K562 (cell line): ENCODE results near the gene MYO5C. TPM values are rescaled to one million over a fixed set of nuclear protein-coding genes. Genes with fewer than 3 reads are reported as not detected.

Experiments used
- ATAC-seq: fragments of 200-7000 bp; cut with Tn5 transposase; 3 replicates; pipeline ENCODE4 v1.9.1; 2020; ENCODE audit warnings: moderate library complexity
- BruUV-seq: library from RNA; stranded (reverse); fragments of 400-500 nt; replicated peaks from 2 replicates; lab custom pipeline; 2021; lab: Mats Ljungman, UMichigan
- CTCF ChIA-PET: fragments of 300-600 bp; formaldehyde crosslinking; extraction: SDS; loops from one replicate; lab custom pipeline; 2021; ENCODE audit warnings: low intra/inter-chr PET ratio; lab: Yijun Ruan, JAX
- POLR2A ChIA-PET: fragments of 300-600, 350-650 bp; sonication (Branson Sonifier 250); formaldehyde crosslinking; extraction: SDS; loops from one replicate; lab custom pipeline; 2021; ENCODE audit warnings: antibody characterized with exemption, inconsistent platforms; lab: Yijun Ruan, JAX
- DNase-seq, 4 experiments: peaks; one replicate each; pipeline versions ENCODE4 v3.0.0 to v3.0.0-alpha.2; 2011 to 2018; ENCODE audit warnings: low spot score in 3 of 4, mixed read lengths in 3 of 4; ENCODE audit errors: extremely low read depth in 1 of 4
- FAIRE-seq: peaks from 2 replicates; lab custom pipeline; 2011; peaks lifted over from hg19 to GRCh38; lab: Jason Lieb, UNC
- H2AFZ ChIP-seq: 2 replicates; pipeline ENCODE4 v1.6.0; 2011; ENCODE audit warnings: low read depth, low read length, control low read depth, inconsistent platforms
- H3K27ac ChIP-seq: fragments of 200-600 bp; 3 replicates; pipeline ENCODE4 v1.8.0; 2011; ENCODE audit warnings: low read depth, mild to moderate bottlenecking, control low read depth, inconsistent platforms, low read length, moderate library complexity, mixed read lengths; ENCODE audit errors: extremely low read depth
- H3K27me3 ChIP-seq, 2 experiments: fragments of 300-600 bp in 1 of 2; 2 replicates in 1 of 2; 3 replicates in 1 of 2; pipeline versions ENCODE4 v1.6.0 to v1.8.0; 2011; ENCODE audit warnings: inconsistent platforms in 2 of 2, low read length in 2 of 2, mild to moderate bottlenecking in 1 of 2, mixed read lengths in 1 of 2, moderate library complexity in 1 of 2; ENCODE audit not compliant: control insufficient read depth in 2 of 2, insufficient read depth in 2 of 2
- H3K36me3 ChIP-seq: fragments of 300-600 bp; 3 replicates; pipeline ENCODE4 v1.8.0; 2011; ENCODE audit warnings: mild to moderate bottlenecking, low read length, inconsistent platforms; ENCODE audit not compliant: control insufficient read depth, insufficient read depth
- H3K4me1 ChIP-seq, 2 experiments: fragments of 200-600 bp in 1 of 2; replicated peaks in 1 of 2; 2 replicates in 1 of 2; 3 replicates in 1 of 2; pipeline versions ENCODE4 v1.5.1 to v1.8.0; 2011; ENCODE audit warnings: inconsistent platforms in 2 of 2, low read length in 2 of 2, mild to moderate bottlenecking in 1 of 2, mixed read lengths in 1 of 2, moderate library complexity in 1 of 2; ENCODE audit not compliant: control insufficient read depth in 2 of 2, insufficient read depth in 2 of 2
- H3K4me2 ChIP-seq: 2 replicates; pipeline ENCODE4 v1.6.1; 2011; ENCODE audit warnings: low read length, control low read depth, inconsistent platforms, mixed read lengths; ENCODE audit not compliant: insufficient read depth
- H3K4me3 ChIP-seq: fragments of 200-600 bp; sonication (generic), shearing (Covaris generic); 2 replicates; pipeline ENCODE4 v1.5.1; 2016; ENCODE audit warnings: control low read depth, inconsistent platforms
- H3K79me2 ChIP-seq: fragments of 200-600 bp; 3 replicates; pipeline ENCODE4 v1.8.0; 2011; ENCODE audit warnings: low read length, inconsistent platforms; ENCODE audit not compliant: control insufficient read depth, insufficient read depth
- H3K9ac ChIP-seq, 2 experiments: 2 replicates each; pipeline versions ENCODE4 v1.6.0 to v1.6.1; 2011; ENCODE audit warnings: low read depth in 2 of 2, low read length in 2 of 2, control low read depth in 1 of 2, inconsistent platforms in 1 of 2, mild to moderate bottlenecking in 1 of 2, mixed read lengths in 1 of 2; ENCODE audit not compliant: insufficient read depth in 1 of 2
- H3K9me1 ChIP-seq: one replicate; pipeline ENCODE4 v1.6.0; 2011; ENCODE audit warnings: inconsistent platforms, mild to moderate bottlenecking, low read length, moderate library complexity; ENCODE audit not compliant: control insufficient read depth, insufficient read depth
- H3K9me3 ChIP-seq: replicated peaks from 2 replicates; pipeline ENCODE4 v1.5.1; 2011; ENCODE audit warnings: low read depth, low read length, inconsistent platforms; ENCODE audit not compliant: control insufficient read depth, insufficient read depth
- H4K20me1 ChIP-seq: replicated peaks from 2 replicates; pipeline ENCODE4 v1.6.1; 2011; ENCODE audit warnings: low read length, inconsistent platforms, mixed read lengths; ENCODE audit not compliant: control insufficient read depth, insufficient read depth
- CBX1 ChIP-seq: sonication (generic); IDR thresholded peaks from 2 replicates; pipeline ENCODE4 v1.6.1; 2016; ENCODE audit warnings: antibody characterized with exemption, low read depth, mild to moderate bottlenecking
- NBN ChIP-seq: fragments of 450-650 bp; IDR thresholded peaks from 2 replicates; pipeline ENCODE4 v1.6.1; 2016; ENCODE audit warnings: low read depth, mild to moderate bottlenecking
- NFE2L1 ChIP-seq: fragments of 450-650 bp; IDR thresholded peaks from 2 replicates; pipeline ENCODE4 v1.6.1; 2016; ENCODE audit warnings: missing genetic modification characterization, low read depth, mild to moderate bottlenecking, missing compliant biosample characterization, moderate library complexity, borderline replicate concordance
- RAD21 ChIP-seq, 2 experiments: fragments of 250-450 bp in 1 of 2; fragments of 450-650 bp in 1 of 2; sonication (Bioruptor Pico) in 1 of 2; formaldehyde crosslinking in 1 of 2; IDR thresholded peaks in 1 of 2; conservative IDR thresholded peaks in 1 of 2; 2 replicates each; pipeline versions ENCODE4 v1.4.0 to v1.8.0; 2020 to 2022; ENCODE audit warnings: mild to moderate bottlenecking in 2 of 2, moderate library complexity in 1 of 2
- SIRT6 ChIP-seq: IDR thresholded peaks from one replicate; pipeline ENCODE4 v1.6.1; 2012; ENCODE audit warnings: low read depth, mild to moderate bottlenecking, control low read depth, inconsistent platforms, low read length, moderate library complexity
- SMC3 ChIP-seq: conservative IDR thresholded peaks from 2 replicates; pipeline ENCODE4 v1.6.1; 2011; ENCODE audit warnings: low read depth, low read length, improper control_type of control experiment; ENCODE audit not compliant: insufficient read depth
- SUPT5H ChIP-seq: fragments of 450-650 bp; IDR thresholded peaks from 2 replicates; pipeline ENCODE4 v1.6.1; 2016
- WGBS: fragments of 100-300 bp; shearing (Covaris generic); methylation state at CpG from one replicate; pipeline ENCODE4 v1.1.6; 2016; ENCODE audit warnings: low coverage, mixed read lengths; ENCODE audit not compliant: insufficient coverage; ENCODE audit errors: missing lambda C conversion rate; 5-methylcytosine and 5-hydroxymethylcytosine counted together
- in situ Hi-C: fragments of 300-500 bp; cut with MboI; formaldehyde crosslinking; loops from 4 replicates; pipeline ENCODE4 v1.15.0; 2018; ENCODE audit warnings: inconsistent platforms, mixed read lengths
- intact Hi-C: fragments of 100-400 bp; cut with micrococcal nuclease; formaldehyde crosslinking; loops from 2 replicates; pipeline ENCODE4 v1.14.2; 2022
- polyA plus RNA-seq, 8 experiments: library from polyadenylated mRNA; depleted of rRNA in 4 of 8; stranded (reverse) in 5 of 8; unstranded in 3 of 8; fragments of >200 nt; fragmentation: Nextera tagmentation in 2 of 8; fragmentation: Illumina TruSeq in 1 of 8; extraction: Ambion mirVana in 2 of 8; extraction: Trizol in 1 of 8; gene quantifications; 2 replicates each; pipeline versions ENCODE4 v1.2.1 to v1.2.3, GENCODE V29; 2011 to 2014; ENCODE audit warnings: inconsistent platforms in 1 of 8, missing spikeins in 1 of 8
- total RNA-seq, 7 experiments: library from RNA; depleted of rRNA in 6 of 7; stranded (reverse); fragments of >200 nt in 6 of 7; fragmentation: Illumina TruSeq in 2 of 7; extraction: Trizol in 2 of 7; gene quantifications; 2 replicates each; pipeline versions ENCODE4 v1.2.1 to v1.2.3, GENCODE V29; 2011 to 2021; ENCODE audit warnings: low replicate concordance in 1 of 7

MYO5C gene
- total and polyA plus RNA-seq, 9 of the 15 experiments (the other 6 are each of a cell fraction or from before 2014, with no cell fraction given), result 0.01 to 0.24 TPM; not detected in 7

GRCh38 chr15:52158084-52158765 is 137.4 kb downstream of the MYO5C start:
- Histone ChIP-seq H3K36me3 (no peaks in the 10 kb centered on the region), H3K27ac (no peak overlapping the region), H3K9me3 (no peaks in the 10 kb centered on the region), H2AFZ (no peak overlapping the region), H3K9ac (no peak overlapping the region), H3K9me1 (no peaks in the 10 kb centered on the region), H4K20me1 (no peaks in the 10 kb centered on the region), H3K4me2 (no peak overlapping the region), H3K4me3 (no peak overlapping the region), H3K27me3 (peaks cover 45 to 60% of the 10 kb centered on the region in 2 experiments), H3K4me1 (peaks cover 0 to 5% of the 10 kb centered on the region in 2 experiments; a peak in 1 of 5 replicates), H3K79me2 (no peaks in the 10 kb centered on the region)
- DNase-seq (no peak), ATAC-seq (no peak), FAIRE-seq (no peak)
- TF ChIP-seq SUPT5H, result no peak
- no peak for TF ChIP-seq NFE2L1 (tag)
- TF ChIP-seq NBN, result no peak
- no peak for TF ChIP-seq SIRT6
- TF ChIP-seq RAD21 (CRISPR knock-in tag; conservative IDR thresholded peaks at IDR 0.05 in 1 of 2, IDR thresholded peaks at IDR 0.05 in 1 of 2), result no peak
- TF ChIP-seq CBX1, result no peak
- no peak for TF ChIP-seq SMC3
- POLR2A ChIA-PET, result no interaction called here
- intact Hi-C loops, result no loop called here
- in situ Hi-C loops, result no loop called here
- CTCF ChIA-PET, result no interaction called here
- no TSS peak for BruUV-seq
- WGBS, result 7% methylated on average over 10 of the region's 10 CpGs
